HCT116 (cell line): ENCODE measurements around the gene PSMG3. TPM values are rescaled to one million over a fixed set of nuclear protein-coding genes. Genes with fewer than 3 reads are reported as not detected.

Source experiments
- ATAC-seq: fragments of 200-7000 bp; cut with Tn5 transposase; 2 replicates; pipeline ENCODE4 v1.9.1; 2020; ENCODE audit warnings: mild to moderate bottlenecking, moderate library complexity
- BruUV-seq: library from RNA; stranded (reverse); fragments of 400-500 nt; replicated peaks from 2 replicates; lab custom pipeline; 2021; lab: Mats Ljungman, UMichigan
- CTCF ChIA-PET: fragments of 300-600 bp; sonication (Branson Sonifier 250); formaldehyde crosslinking; loops from one replicate; lab custom pipeline; 2021; ENCODE audit warnings: antibody characterized with exemption; lab: Charles Lee
- POLR2A ChIA-PET: fragments of 300-600, 350-600 bp; sonication (Branson Sonifier 250); formaldehyde crosslinking; loops from one replicate; lab custom pipeline; 2021; ENCODE audit warnings: antibody characterized with exemption; lab: Charles Lee
- RAD21 ChIA-PET, 2 experiments: fragments of 300-600 bp; sonication (Branson Sonifier 250); formaldehyde crosslinking; loops; one replicate each; lab custom pipeline; 2023; ENCODE audit warnings: low total read pairs in 2 of 2; ENCODE audit not compliant: uncharacterized antibody in 2 of 2, unreplicated experiment in 2 of 2, low non-redundant PET in 1 of 2; lab: Charles Lee
- DNase-seq: peaks from one replicate; pipeline ENCODE4 v3.0.0-alpha.2; 2010; ENCODE audit warnings: low read depth, low spot score
- H2AFZ ChIP-seq: fragments of 200-600 bp; shearing (Covaris generic), sonication (generic); 2 replicates; pipeline ENCODE4 v1.6.1; 2017; ENCODE audit warnings: low read depth, mixed run types, mixed read lengths, antibody characterized with exemption, low read length; ENCODE audit not compliant: poor library complexity, severe bottlenecking
- H3K27ac ChIP-seq: 2 replicates; pipeline ENCODE4 v1.5.1; 2012; ENCODE audit warnings: low read depth, low read length
- H3K27me3 ChIP-seq: fragments of 200-600 bp; sonication (generic); 2 replicates; pipeline ENCODE4 v1.6.1; 2016; ENCODE audit warnings: mixed run types, low read length, mixed read lengths; ENCODE audit not compliant: insufficient read depth
- H3K36me3 ChIP-seq, 2 experiments: fragments of 200-500 bp in 1 of 2; fragments of 200-600 bp in 1 of 2; sonication (Bioruptor generic) in 1 of 2; sonication (generic) in 1 of 2; 2 replicates each; pipeline versions ENCODE4 v1.5.1 to v1.6.1; 2014 to 2016; ENCODE audit warnings: low read length in 2 of 2, inconsistent platforms in 1 of 2, mixed read lengths in 1 of 2, mixed run types in 1 of 2; ENCODE audit not compliant: insufficient read depth in 2 of 2, control insufficient read depth in 1 of 2
- H3K4me1 ChIP-seq, 2 experiments: fragments of 200-600 bp in 1 of 2; sonication (generic) in 1 of 2; 2 replicates each; pipeline versions ENCODE4 v1.5.1 to v1.6.1; 2012 to 2017; ENCODE audit warnings: low read length in 2 of 2, inconsistent platforms in 1 of 2, mild to moderate bottlenecking in 1 of 2, mixed read lengths in 1 of 2, mixed run types in 1 of 2, moderate library complexity in 1 of 2; ENCODE audit not compliant: insufficient read depth in 2 of 2, control insufficient read depth in 1 of 2
- H3K4me2 ChIP-seq: fragments of 200-600 bp; sonication (generic); 2 replicates; pipeline ENCODE4 v1.6.1; 2017; ENCODE audit warnings: mixed run types, low read length, mixed read lengths
- H3K4me3 ChIP-seq, 2 experiments: fragments of 200-600 bp in 1 of 2; sonication (generic) in 1 of 2; replicated peaks in 1 of 2; 2 replicates each; pipeline ENCODE4 v1.5.1; 2011 to 2016; ENCODE audit warnings: low read length in 2 of 2, control low read depth in 1 of 2, low read depth in 1 of 2, mild to moderate bottlenecking in 1 of 2, mixed read lengths in 1 of 2, mixed run types in 1 of 2
- H3K79me2 ChIP-seq: fragments of 200-600 bp; sonication (generic); 2 replicates; pipeline ENCODE4 v1.6.1; 2017; ENCODE audit warnings: mild to moderate bottlenecking, mixed run types, low read length, moderate library complexity, mixed read lengths; ENCODE audit not compliant: insufficient read depth
- H3K9ac ChIP-seq: fragments of 200-600 bp; sonication (generic); 2 replicates; pipeline ENCODE4 v1.6.1; 2016; ENCODE audit warnings: low read length, mixed read lengths
- H3K9me2 ChIP-seq: fragments of 200-600 bp; sonication (generic), shearing (Covaris generic); 2 replicates; pipeline ENCODE4 v1.6.1; 2017; ENCODE audit warnings: mixed run types, mild to moderate bottlenecking, moderate library complexity; ENCODE audit not compliant: insufficient read depth
- H3K9me3 ChIP-seq, 2 experiments: fragments of 200-500 bp in 1 of 2; fragments of 200-600 bp in 1 of 2; sonication (Bioruptor generic) in 1 of 2; sonication (generic) in 1 of 2; 2 replicates each; pipeline ENCODE4 v1.6.1; 2014 to 2017; ENCODE audit warnings: low read length in 2 of 2, mixed read lengths in 2 of 2, inconsistent platforms in 1 of 2, low read depth in 1 of 2, mild to moderate bottlenecking in 1 of 2, mixed run types in 1 of 2, moderate library complexity in 1 of 2; ENCODE audit not compliant: control insufficient read depth in 1 of 2, insufficient read depth in 1 of 2
- H4K20me1 ChIP-seq: fragments of 200-600 bp; sonication (generic), shearing (Covaris generic); 2 replicates; pipeline ENCODE4 v1.6.1; 2017; ENCODE audit warnings: mixed run types, mild to moderate bottlenecking, moderate library complexity; ENCODE audit not compliant: insufficient read depth
- ELF1 ChIP-seq: IDR thresholded peaks from 2 replicates; pipeline ENCODE4 v1.6.1; 2012; ENCODE audit warnings: low read depth, borderline replicate concordance
- JUND ChIP-seq: IDR thresholded peaks from 2 replicates; pipeline ENCODE4 v1.6.1; 2012
- SRF ChIP-seq: IDR thresholded peaks from 2 replicates; pipeline ENCODE4 v1.6.1; 2012; ENCODE audit warnings: low read depth
- TCF7L2 ChIP-seq: IDR thresholded peaks from 2 replicates; pipeline ENCODE4 v1.7.0; 2011; ENCODE audit warnings: borderline replicate concordance, inconsistent platforms; ENCODE audit not compliant: insufficient read depth, insufficient read length; ENCODE audit errors: extremely low read depth
- intact Hi-C: fragments of 100-400 bp; cut with micrococcal nuclease; formaldehyde crosslinking; loops from 2 replicates; pipeline ENCODE4 v1.10.0; 2022
- total RNA-seq: library from RNA; stranded (reverse); gene quantifications from one replicate; pipeline ENCODE4 v1.2.1, GENCODE V29; 2021; ENCODE audit not compliant: unreplicated experiment
- TF ChIP-seq, protein P1 (sequence below), 3 experiments: fragments of 200-600 bp in 1 of 3; sonication (generic) in 1 of 3; IDR thresholded peaks in 2 of 3; conservative IDR thresholded peaks in 1 of 3; 2 replicates each; pipeline ENCODE4 v1.5.1; 2012 to 2017; ENCODE audit warnings: low read depth in 2 of 3, low read length in 2 of 3, antibody characterized with exemption in 1 of 3, borderline replicate concordance in 1 of 3, control low read depth in 1 of 3, mild to moderate bottlenecking in 1 of 3, mixed read lengths in 1 of 3, mixed run types in 1 of 3, moderate library complexity in 1 of 3; ENCODE audit not compliant: insufficient read depth in 1 of 3
- TF ChIP-seq, protein P2 (sequence below): IDR thresholded peaks from 2 replicates; pipeline ENCODE4 v1.6.1; 2011; ENCODE audit warnings: mild to moderate bottlenecking, low read length, moderate library complexity; ENCODE audit not compliant: insufficient replicate concordance; ENCODE audit errors: extremely low read depth
- TF ChIP-seq, protein P3 (sequence below): IDR thresholded peaks from 2 replicates; pipeline ENCODE4 v1.6.1; 2012

PSMG3 gene
- total RNA-seq, 1 experiment from 2014 or later: 60.9 TPM

DNA sequence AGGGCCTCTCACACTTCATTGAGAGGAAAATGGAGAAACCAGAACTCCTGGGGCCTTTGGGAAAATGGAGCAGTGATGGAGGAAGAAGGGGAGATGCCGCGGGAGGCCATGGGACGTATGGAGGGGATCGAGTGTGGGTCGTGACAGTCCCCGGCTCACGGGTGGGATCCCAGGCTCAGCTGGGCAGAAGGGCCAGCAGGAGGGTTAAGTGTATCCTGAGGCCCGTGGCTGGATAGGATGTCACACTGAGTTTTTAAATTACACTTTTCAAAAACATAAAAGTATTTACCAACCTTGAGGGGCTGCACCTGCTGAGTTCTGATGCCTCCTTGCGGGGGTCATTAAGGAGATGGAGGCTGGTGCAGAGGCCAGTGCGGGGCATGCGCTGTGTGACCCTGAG lies 28.0 kb upstream of the PSMG3 start:
- intact Hi-C loops: no loop called here
- BruUV-seq: no TSS peak
- Histone ChIP-seq H3K9ac (no peak overlapping the region), H3K9me3 (no peaks in the 10 kb centered on the region), H2AFZ (no peak overlapping the region), H3K4me1 (no peaks in the 10 kb centered on the region), H4K20me1 (no peaks in the 10 kb centered on the region), H3K4me3 (no peak overlapping the region), H3K36me3 (no peaks in the 10 kb centered on the region), H3K27me3 (no peaks in the 10 kb centered on the region), H3K79me2 (no peaks in the 10 kb centered on the region), H3K27ac (no peak overlapping the region), H3K4me2 (no peak overlapping the region), H3K9me2 (no peaks in the 10 kb centered on the region)
- CTCF ChIA-PET: no interaction called here
- POLR2A ChIA-PET: no interaction called here
- RAD21 ChIA-PET: no interaction called here
- TF ChIP-seq, protein P1, sequence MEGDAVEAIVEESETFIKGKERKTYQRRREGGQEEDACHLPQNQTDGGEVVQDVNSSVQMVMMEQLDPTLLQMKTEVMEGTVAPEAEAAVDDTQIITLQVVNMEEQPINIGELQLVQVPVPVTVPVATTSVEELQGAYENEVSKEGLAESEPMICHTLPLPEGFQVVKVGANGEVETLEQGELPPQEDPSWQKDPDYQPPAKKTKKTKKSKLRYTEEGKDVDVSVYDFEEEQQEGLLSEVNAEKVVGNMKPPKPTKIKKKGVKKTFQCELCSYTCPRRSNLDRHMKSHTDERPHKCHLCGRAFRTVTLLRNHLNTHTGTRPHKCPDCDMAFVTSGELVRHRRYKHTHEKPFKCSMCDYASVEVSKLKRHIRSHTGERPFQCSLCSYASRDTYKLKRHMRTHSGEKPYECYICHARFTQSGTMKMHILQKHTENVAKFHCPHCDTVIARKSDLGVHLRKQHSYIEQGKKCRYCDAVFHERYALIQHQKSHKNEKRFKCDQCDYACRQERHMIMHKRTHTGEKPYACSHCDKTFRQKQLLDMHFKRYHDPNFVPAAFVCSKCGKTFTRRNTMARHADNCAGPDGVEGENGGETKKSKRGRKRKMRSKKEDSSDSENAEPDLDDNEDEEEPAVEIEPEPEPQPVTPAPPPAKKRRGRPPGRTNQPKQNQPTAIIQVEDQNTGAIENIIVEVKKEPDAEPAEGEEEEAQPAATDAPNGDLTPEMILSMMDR (IDR thresholded peaks at IDR 0.05 in 2 of 3, conservative IDR thresholded peaks at IDR 0.05 in 1 of 3; ENCODE audit: borderline replicate concordance in 1 of 3, insufficient read depth in 1 of 3, low read depth in 2 of 3, low read length in 2 of 3): no peak
- TF ChIP-seq JUND: no peak
- no peak for TF ChIP-seq SRF
- no peak for DNase-seq
- ATAC-seq: no peak

DNA sequence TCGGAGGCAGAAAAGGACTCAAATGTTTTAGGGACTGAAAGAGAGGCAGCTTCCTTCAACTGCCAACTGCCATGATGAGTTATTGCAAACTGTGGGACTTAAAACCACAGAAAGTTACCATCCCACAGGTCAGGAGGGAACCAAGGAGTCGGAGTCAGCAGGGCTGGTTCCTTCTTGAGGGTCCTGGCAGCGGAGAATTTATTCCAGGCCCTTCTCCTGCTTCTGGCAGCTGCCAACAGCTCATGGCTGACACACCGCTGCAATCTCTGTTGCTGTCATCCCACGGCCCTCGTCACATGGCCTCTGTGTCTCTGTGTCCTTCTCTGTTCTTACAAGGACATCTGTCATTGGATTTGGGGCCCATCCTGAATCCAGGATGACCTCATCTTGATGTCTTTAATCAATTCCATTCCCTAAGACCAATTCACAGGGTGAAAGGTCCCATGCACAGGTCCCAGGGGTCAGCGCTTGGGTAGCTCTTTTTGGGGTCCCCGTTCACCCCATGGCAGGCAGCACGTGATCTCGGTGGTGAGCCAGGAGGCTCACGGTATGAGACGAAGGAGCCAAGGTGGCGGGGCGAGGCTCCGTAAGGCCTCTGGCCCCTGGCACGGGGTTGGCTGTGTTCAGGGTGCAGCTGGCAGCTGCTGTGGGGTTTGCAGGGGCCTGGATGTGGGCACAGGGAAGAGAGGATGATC lies 27.4 kb upstream of the PSMG3 start:
- RAD21 ChIA-PET: no interaction called here
- Histone ChIP-seq H3K9me3 (no peaks in the 10 kb centered on the region), H2AFZ (no peak overlapping the region)
- no TSS peak for BruUV-seq
- TF ChIP-seq, protein P1 (IDR thresholded peaks at IDR 0.05 in 2 of 3, conservative IDR thresholded peaks at IDR 0.05 in 1 of 3; ENCODE audit: borderline replicate concordance in 1 of 3, insufficient read depth in 1 of 3, low read depth in 2 of 3, low read length in 2 of 3): no peak
- TF ChIP-seq, protein P2, sequence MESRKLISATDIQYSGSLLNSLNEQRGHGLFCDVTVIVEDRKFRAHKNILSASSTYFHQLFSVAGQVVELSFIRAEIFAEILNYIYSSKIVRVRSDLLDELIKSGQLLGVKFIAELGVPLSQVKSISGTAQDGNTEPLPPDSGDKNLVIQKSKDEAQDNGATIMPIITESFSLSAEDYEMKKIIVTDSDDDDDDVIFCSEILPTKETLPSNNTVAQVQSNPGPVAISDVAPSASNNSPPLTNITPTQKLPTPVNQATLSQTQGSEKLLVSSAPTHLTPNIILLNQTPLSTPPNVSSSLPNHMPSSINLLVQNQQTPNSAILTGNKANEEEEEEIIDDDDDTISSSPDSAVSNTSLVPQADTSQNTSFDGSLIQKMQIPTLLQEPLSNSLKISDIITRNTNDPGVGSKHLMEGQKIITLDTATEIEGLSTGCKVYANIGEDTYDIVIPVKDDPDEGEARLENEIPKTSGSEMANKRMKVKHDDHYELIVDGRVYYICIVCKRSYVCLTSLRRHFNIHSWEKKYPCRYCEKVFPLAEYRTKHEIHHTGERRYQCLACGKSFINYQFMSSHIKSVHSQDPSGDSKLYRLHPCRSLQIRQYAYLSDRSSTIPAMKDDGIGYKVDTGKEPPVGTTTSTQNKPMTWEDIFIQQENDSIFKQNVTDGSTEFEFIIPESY: no peak
- TF ChIP-seq ELF1: no peak
- no peak for TF ChIP-seq TCF7L2
- TF ChIP-seq, protein P3, sequence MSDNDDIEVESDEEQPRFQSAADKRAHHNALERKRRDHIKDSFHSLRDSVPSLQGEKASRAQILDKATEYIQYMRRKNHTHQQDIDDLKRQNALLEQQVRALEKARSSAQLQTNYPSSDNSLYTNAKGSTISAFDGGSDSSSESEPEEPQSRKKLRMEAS: no peak
- TF ChIP-seq, all 23 proteins: peak for 0
- intact Hi-C loops: no loop called here
- POLR2A ChIA-PET: no interaction called here
- Histone ChIP-seq H3K36me3 (no peaks in the 10 kb centered on the region), H3K27ac (no peak overlapping the region), H3K4me1 (no peaks in the 10 kb centered on the region), H3K27me3 (no peaks in the 10 kb centered on the region), H3K4me3 (no peak overlapping the region), H4K20me1 (no peaks in the 10 kb centered on the region), H3K4me2 (no peak overlapping the region), H3K9ac (no peak overlapping the region), H3K79me2 (no peaks in the 10 kb centered on the region), H3K9me2 (no peaks in the 10 kb centered on the region)
- DNase-seq (no peak), ATAC-seq (no peak)
- CTCF ChIA-PET: no interaction called here
